Fibroblast of peridontal ligament (primary cell): ENCODE measurements around the gene TMEM45B.
"Not testable (repeated sequence)": the region's sequence is repeated elsewhere in the genome, so short reads cannot be mapped to it uniquely, and the experiment has no call there.

Source experiments
- DNase-seq: peaks from one replicate; pipeline ENCODE4 v3.0.0-alpha.2; 2010; ENCODE audit errors: extremely low read depth

The TMEM45B gene

DNA sequence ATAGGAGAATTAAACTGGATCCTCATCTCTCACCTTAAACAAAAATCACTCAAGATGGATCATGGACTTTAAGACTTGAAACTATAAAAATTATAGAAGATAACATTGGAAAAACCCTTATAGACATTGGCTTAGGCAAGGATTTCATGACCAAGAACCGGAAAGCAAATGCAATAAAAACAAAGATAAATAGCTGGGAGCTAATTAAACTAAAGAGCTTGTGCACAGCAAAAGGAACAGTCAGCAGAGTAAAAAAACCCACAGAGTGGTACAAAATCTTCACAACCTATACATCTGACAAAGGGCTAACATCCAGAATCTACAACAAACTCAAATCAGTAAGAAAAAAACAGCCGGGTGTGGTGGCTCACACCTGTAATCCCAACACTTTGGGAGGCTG lies 7.4 kb upstream of the TMEM45B start:
- DNase-seq: not testable (repeated sequence)

DNA sequence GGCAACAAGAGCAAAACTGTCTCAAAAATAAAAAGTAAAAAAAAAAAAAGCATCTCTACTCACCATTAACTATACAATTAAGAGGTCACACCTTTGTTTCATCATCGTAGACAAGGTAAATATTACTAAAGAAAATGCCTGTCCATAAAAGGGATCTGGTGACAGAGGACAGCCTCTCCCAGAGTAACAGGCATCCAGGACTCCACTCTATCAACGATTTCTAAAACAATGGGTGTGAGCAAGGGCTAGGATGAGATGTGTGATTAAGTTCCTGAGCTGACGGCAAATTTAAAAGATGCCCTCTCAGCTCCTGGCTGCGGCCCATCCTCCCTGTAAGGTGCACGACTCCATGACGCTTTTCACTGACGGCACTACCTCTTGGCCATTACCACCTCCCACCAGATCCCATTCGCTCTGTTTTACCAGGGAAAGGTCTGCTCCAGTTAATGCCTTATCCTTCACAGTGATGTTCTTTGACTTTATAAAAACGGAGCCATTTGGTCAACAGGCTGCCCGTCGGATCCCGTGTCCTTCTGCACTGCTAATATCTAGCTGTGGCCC lies 2.3 kb upstream of the TMEM45B start:
- DNase-seq: no peak

DNA sequence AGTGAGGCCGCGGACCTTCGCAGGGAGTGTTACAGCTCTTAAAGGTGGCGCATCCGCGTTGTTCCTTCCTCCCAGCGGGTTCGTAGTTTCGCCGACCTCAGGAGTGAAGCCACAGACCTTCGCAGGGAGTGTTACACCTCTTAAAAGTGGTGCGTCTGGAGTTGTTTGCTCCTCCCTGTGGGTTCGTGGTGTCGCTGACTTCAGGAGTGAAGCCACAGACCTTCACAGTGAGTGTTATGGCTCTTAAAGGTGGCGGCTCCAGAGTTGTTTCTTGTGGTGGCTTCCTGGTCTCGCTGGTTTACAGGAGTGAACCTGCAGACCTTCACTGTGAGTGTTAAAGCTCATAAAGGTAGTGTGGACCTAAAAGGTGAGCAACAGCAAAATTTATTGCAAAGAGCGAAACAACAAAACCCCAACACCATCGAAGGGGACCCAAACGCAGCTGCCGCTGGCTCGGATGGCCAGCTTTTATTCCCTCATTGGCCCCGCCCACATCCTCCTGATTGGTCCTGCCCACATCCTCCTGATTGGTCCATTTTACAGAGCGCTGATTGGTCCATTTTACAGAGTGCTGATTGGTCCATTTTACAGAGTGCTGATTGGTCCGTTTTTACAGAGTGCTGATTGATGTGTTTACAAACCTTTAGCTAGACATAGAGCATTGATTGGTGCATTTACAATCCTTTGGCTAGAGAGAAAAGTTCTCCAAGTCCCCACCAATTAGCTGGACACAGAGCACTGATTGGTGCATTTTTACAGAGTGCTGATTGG lies 1.2 kb upstream of the TMEM45B start:
- no peak for DNase-seq

DNA sequence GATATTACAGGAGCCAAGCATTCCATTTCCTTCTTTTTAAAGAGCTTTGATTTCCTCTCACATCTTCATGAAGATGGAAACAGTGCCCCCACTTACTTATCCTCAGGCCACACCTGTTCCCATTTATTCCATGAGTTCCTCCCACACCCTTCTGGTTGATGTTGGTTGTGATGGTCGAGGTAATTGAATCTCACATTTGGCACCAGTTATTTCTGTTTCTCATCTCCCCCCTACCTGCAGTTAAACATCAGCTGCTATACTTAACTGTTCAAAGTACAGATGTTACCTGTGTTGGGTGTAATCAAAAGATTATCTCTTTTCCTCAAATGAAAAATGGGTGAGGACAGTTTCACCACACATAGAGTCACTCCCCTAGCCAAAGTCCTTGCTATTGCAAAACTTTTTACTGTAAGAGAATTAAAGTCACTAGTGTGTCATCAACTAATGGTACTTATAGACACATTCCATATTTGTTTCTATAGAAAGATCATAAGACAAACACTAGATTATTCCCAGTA lies 1.9 kb downstream of the TMEM45B start:
- DNase-seq: no peak

DNA sequence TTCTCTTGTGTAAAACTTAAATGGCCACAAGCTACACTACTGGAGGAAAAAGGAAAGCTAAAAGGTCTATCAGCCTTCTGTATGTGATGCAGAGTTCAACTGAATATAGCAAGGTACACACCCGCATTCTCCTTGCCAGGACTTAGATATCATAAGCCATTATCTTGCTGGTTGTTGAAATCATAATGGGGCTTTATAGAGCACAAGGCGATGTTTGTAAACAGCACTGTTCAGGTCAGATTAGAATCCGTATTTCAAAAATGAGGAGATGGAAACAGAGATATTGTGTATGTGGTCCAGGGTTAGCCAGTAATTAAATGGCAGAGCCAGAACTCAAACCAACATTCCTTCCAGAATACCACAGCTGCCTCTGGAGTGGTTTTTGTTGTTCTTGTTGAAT lies 2.6 kb downstream of the TMEM45B start:
- DNase-seq: not testable (repeated sequence)

DNA sequence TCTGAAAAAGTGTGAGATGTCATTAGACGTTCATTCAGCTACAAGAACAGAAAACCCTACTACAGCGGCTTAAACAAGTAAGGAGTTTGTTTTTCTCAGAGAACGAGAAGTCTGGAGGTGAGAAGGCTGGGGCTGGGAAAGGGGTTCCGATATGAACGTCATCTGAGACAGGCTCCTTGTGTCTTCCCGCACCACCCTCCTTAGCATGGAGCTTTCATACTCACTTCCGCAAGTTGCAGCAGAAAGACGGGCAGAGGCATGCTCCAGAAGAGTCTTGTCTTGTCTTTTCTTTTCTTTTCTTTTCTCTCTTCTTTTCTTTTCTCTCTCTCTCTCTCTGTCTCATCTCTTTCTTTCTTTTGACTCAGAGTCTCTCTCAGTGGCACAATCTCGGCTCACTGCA lies 3.6 kb downstream of the TMEM45B start:
- no peak for DNase-seq

DNA sequence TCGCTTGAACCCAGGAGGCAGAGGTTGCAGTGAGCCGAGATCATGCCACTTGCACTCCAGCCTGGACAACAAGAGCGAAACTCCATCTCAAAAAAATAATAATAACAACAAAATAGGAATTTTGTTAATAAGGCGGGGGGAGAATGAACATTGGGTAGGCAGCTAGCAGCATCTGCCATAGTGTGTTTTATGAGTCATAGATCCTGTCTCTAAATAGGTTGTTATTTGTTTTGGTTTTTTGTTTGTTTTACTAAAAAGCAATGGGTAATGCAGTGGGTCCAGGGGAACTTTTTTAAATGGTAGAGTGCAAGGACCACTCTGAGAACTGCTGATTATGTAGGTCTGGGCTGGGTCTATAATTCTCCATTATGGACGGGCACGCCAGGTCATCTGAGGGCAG lies 4.6 kb downstream of the TMEM45B start:
- not testable (repeated sequence) for DNase-seq

DNA sequence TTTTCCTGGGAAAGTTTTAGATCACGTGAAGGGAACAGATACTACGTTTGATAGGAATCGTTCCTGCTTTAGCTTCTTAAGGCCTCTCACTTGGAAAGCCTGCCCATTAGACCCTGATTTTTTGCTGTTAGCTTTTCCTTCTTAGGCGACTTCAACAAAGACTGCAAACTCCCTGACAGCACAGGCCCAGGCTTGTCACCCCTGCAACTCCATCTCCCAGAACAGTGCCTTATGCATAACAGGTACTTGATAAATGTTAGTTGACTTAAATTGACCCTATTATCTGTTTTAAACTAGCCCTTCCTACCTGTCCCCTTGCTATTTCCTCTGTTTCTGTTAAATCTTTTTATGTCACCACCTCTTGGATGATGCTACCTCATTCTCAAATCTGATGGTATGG lies 7.6 kb downstream of the TMEM45B start:
- DNase-seq: not testable (repeated sequence)

DNA sequence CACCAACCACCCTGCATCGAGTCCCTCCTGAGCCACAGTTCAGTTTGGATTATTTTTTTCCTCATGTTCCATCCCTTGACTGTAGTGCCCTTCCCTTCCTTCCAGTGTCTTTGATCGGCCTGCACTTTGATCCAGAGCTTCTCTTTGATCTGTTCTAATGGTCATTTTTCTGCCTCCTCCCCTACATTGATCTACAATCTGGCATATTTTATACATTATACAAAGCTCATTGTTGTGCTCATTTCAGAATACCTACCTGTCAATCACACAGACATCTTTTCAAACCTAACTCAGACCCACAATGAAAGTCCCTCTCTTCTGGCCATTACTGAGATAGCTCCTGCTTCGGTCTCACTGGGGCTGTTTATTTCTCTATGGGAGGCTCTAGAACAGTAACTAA lies 8.2 kb downstream of the TMEM45B start:
- DNase-seq: not testable (repeated sequence)

DNA sequence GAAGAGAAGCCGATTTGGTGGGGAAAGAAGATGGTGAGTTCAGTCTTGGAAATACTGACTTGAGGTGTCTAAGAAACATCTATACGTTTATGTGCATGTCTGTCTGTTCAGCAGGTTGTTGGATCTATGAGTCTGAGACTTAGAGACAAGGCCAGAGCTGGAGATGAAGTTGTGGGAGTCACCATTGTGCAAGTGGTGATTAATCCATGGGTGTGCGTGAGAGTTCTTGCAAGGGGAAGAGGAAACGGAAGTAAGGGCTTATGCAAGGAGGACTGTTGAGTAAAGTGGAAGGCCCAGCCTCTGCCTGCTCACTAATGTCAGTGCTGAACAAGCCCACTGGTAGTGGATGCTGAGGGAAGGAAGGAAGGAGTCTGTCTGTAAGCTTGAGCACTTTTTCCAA lies 9.7 kb downstream of the TMEM45B start:
- peak; percentile 47 for DNase-seq

DNA sequence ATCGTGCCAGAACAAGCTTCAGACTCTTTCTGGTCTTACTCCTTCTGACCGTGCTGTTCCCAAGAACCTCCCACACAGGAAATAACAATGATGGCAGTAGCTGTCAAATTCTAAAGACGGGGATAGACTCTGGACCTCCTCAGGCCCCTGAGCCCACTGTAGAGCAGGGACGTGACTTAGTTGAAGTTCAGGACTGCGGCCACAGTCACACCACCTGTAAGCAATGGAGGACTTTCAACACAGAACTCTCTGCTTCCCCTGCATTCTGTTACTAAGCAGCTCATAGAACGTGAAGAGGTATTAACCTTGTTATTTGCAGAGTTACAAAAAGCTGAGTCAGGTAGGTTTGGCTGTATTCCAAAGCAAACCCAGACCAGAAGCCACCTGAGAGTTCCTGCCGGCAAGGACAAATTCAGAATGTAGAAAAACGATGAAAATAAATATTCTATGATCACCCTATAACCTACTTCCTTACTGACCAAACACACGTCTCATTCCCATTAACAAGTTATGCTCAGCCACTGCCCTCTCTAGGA lies 12.7 kb downstream of the TMEM45B start:
- DNase-seq: no peak

DNA sequence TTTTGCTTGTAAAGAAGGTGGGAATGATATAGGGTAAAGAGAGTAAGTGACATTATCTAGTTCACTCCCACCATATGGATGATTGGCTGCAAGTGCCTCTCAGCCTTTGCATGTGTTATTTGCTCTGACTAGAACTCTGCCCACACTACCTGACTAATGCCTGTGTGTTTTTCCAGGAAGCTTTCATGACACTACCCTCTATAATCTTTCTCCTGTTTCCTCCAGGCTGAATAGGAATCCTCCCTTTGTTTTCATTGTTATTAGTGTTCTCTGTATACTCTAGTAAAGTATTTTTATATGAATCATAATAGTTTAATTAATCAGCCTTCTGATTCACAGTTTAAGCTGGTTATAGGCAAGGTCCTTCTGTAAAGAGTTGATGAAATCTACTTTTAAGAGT lies 13.8 kb downstream of the TMEM45B start:
- not testable (repeated sequence) for DNase-seq

DNA sequence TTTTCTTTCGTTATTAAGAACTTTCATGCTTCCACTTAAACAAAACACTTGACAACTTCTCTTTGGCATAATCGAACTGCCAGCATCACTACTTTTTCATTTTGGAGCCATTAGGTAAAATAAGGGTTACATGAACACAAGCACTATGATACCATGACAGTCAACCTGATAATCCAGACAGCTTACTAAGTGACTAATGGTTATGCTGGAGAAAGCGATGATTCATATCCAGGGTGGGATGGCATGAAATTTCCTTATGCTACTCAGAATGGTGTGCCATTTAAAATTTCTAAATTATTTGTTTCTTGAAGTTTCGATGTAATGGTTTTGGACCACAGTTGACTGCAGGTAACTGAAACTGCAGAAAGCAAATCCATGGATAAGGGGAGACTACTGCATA lies 15.6 kb downstream of the TMEM45B start:
- DNase-seq: not testable (repeated sequence)

DNA sequence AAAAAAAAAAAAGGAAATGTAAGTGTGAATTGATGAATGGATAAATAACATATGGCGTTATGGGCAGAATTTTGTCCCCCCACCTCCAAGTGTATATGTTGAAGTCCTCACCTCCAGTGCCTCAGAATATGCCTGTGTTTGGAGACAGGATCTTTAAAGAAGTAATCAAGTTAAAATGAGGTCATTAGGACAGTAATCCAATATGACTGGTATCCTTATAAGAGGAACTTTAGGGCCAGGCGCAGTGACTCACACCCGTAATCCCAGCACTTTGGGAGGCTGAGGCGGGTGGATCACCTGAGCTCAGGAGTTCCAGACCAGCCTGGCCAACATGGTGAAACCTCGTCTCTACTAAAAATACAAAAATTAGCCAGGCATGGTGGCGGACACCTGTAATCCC lies 17.6 kb downstream of the TMEM45B start:
- DNase-seq: not testable (repeated sequence)

DNA sequence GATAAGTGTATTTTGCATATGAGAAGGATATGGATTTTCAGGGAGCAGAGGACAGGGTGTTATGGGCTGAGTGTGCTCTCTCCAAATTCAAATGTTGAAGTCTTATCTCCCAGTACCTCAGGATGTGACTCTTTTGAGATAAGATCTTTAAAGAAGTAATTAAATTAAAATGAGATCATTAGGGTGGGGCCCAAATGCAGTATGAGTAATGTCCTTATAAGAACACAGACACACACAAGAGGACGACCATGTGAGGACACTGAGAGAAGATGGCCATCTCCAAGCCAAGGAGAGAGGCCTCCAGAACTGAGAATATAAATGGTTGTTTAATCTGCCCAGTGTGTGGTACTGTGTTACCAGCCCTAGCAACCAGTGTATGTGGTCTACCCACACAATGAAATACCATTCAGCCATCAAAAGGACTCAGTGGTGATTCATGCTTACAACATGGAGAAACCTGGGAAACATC lies 20.8 kb downstream of the TMEM45B start:
- not testable (repeated sequence) for DNase-seq

DNA sequence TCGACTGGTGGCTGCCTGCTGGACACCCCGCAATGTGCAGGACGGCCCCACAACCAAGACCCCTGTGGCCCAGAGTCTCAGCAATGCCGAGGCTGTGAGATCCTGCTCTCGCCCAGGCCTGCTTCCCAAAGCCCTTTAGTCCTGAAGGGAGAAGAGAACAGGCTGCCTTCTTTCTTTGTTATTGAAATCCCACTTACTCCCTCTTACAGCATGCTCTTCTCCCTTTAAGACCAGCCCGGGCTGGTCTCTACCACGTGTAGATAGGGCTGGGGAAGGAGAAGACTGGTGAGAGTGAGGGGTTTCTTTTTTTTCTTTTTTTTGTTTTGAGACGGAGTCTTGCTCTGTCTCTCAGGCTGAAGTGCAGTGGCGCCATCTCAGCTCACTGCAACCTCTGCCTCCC lies 21.3 kb downstream of the TMEM45B start:
- DNase-seq: no peak

DNA sequence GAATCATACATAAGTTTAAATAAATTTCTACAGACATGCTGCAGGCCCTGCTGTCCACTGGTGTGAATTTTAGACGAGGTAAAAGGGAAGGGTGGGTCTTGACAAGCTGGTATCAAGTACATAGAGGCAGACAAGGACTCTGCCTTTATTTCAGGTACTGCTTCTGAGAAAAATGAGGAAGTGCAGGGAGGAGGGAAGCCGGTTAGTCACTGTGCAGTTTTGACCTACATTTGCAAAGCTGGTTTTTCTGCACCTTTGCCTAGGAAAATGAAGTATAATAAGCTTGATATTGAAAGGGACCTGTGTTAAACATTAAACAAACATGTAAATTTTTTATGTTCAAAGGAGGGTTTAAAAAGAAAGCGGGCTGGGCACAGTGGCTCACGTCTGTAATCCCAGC lies 24.6 kb downstream of the TMEM45B start:
- no peak for DNase-seq

DNA sequence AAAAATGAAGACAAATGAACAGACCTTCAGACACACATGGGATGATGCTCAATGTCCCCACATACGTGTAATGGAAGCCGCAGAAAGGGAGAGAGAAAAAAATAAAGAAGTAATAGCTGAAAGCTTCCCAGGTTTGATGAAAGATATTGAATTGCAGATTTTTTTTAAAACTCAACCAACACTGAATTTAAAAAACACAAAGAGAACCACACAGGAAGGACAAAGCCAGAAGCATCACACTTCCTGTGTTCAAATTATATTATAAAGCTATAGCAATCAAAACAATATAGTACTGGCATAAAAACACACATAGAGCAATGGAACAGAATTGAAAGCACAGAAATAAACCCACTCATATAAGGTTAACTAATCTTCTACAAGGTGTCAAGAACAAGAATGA lies 26.5 kb downstream of the TMEM45B start:
- DNase-seq: no peak

DNA sequence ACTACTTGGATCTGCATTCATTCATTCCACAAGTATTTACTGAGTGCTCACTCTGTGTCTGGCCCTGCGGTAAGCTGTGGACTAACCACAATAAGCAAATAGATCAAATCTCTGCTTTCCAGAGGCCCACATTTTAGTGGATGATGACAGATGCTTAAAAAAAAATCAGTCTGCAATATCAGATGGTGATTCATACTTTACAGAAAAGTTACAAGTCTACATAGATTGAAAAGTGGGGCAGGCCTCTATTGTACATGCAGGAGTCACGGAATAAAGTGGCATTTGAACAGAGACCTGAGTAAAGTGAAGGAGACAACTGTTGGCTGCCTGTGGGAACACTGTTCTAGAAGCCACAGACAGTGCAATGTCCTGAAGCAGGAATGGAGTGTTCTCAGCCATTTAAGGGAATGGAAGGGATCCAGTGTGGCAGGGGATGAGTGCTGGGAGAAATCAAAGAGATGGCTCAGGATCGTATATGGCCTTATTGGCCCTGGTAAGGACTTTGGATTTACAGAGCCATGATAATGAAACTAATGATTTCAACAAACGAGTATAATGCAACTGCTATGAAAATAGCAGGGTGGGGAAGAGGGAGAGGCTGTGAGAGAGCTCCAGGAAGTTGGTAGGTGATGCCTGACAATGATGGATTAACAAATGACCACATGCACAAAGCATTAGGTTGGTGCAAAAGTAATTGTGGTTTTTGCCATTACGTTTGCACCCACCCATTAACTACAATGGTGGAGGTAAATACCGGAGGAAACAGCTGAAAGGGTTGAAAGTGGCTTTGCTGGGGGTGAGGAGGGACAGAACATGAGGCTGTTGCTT lies 31.1 kb downstream of the TMEM45B start:
- DNase-seq: peak; percentile 97

DNA sequence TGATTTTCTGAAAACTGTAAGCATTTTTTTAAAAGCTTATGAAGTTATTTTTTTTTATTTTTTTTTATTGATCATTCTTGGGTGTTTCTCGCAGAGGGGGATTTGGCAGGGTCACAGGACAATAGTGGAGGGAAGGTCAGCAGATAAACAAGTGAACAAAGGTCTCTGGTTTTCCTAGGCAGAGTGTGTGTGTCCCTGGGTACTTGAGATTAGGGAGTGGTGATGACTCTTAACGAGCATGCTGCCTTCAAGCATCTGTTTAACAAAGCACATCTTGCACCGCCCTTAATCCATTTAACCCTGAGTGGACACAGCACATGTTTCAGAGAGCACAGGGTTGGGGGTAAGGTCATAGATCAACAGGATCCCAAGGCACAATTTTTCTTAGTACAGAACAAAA lies 31.7 kb downstream of the TMEM45B start:
- not testable (repeated sequence) for DNase-seq

DNA sequence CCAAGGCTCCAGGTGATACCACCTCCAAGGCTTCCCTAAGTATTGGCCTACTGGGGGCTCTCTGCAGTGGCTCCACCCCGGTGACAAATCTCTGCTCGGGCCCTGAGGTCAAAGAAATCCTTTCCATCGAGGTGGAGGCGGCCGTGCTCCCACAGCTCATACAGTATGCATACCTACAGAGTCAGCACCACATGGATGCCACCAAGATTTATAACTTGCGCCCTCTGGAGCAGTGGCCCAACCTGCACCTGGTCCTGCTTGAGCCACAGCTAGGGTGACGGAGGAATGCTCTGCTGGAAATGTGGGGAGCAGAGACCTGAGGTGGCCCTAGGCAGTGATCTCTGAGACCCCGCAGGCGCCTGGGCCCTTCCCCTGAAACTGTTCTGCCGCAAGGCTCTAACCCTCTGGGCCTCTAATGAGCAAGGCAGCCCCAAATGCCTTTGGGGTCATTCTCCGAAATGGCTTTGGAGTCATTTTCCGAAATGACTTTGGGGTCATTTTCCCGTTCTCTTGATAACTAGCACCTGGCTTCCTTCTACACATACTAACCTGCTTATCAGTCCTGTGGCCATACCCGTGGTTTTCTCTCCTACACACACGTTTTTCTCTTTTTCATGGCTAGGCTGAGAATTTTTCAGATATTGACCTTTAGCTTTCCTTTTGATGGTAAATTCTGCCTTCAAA lies 33.9 kb downstream of the TMEM45B start:
- no peak for DNase-seq
